Gastroesophageal sphincter (tissue), 3 donors: ENCODE data around the gene MRPL57.

Experiments
- EP300 ChIP-seq: sonication (generic); formaldehyde crosslinking; IDR thresholded peaks from one replicate; pipeline ENCODE4 v1.6.1; 2017; ENCODE audit warnings: antibody characterized with exemption, mild to moderate bottlenecking
- POLR2A ChIP-seq, 2 donors: fragments of 450-650 bp; IDR thresholded peaks; one replicate each; pipeline ENCODE4 v1.6.1; 2017; ENCODE audit warnings: antibody characterized with exemption in 2 of 2, mild to moderate bottlenecking in 2 of 2, moderate library complexity in 1 of 2
- POLR2AphosphoS5 ChIP-seq: sonication (generic); formaldehyde crosslinking; IDR thresholded peaks from one replicate; pipeline ENCODE4 v1.6.1; 2017; ENCODE audit warnings: antibody characterized with exemption
- TF ChIP-seq, protein P1 (sequence below), 4 experiments: fragments of 200-600 bp in 2 of 4; fragments of 450-650 bp in 2 of 4; sonication (generic) in 1 of 4; IDR thresholded peaks; one replicate each; pipeline ENCODE4 v1.5.1; 2017 to 2019; ENCODE audit warnings: antibody characterized with exemption in 4 of 4, mild to moderate bottlenecking in 2 of 4, moderate library complexity in 2 of 4

DNA sequence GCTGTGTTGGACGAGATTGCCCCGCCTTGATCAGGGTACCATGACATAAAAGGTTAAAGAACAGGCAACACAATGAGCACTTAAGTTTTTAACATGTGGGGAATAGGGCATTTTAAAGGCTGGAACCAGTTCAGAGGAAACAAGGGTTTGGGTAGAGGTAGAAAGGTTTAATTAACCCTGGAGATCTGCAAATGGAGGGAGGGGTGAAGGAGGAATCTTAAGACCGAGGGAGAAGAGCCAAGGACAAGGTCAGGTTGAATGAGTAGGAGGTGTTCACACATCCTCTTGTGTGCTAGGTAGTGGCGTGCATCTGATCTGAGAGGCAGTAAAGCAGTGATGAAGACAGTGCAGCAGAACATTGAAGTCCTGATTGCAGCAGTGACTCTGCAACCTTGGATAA is 28.6 kb upstream of the MRPL57 start:
- TF ChIP-seq POLR2A (IDR thresholded peaks at IDR 0.05) (no peak), EP300 (no peak), POLR2AphosphoS5 (no peak)
- TF ChIP-seq, protein P1, sequence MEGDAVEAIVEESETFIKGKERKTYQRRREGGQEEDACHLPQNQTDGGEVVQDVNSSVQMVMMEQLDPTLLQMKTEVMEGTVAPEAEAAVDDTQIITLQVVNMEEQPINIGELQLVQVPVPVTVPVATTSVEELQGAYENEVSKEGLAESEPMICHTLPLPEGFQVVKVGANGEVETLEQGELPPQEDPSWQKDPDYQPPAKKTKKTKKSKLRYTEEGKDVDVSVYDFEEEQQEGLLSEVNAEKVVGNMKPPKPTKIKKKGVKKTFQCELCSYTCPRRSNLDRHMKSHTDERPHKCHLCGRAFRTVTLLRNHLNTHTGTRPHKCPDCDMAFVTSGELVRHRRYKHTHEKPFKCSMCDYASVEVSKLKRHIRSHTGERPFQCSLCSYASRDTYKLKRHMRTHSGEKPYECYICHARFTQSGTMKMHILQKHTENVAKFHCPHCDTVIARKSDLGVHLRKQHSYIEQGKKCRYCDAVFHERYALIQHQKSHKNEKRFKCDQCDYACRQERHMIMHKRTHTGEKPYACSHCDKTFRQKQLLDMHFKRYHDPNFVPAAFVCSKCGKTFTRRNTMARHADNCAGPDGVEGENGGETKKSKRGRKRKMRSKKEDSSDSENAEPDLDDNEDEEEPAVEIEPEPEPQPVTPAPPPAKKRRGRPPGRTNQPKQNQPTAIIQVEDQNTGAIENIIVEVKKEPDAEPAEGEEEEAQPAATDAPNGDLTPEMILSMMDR (IDR thresholded peaks at IDR 0.05): no peak
